ENCODE results near the gene S100PBP. TPM values are rescaled to one million over a fixed set of nuclear protein-coding genes. Genes with fewer than 3 reads are reported as not detected.

The S100PBP gene
- total and polyA plus RNA-seq, 10 donors: 15.5 to 76.3 (median 52.0) TPM

- Histone ChIP-seq H3K36me3 (peaks cover 4 to 98% (median 39%) of the 10 kb centered on the region in 6 donors), H3K9me3 (no peaks in the 10 kb centered on the region), H3K27ac (no peak overlapping the region), H3K4me1 (peaks cover 0 to 14% (median 5%) of the 10 kb centered on the region in 6 donors), H3K4me3 (no peak overlapping the region), H3K27me3 (replicated peaks in 1 of 7) (no peaks in the 10 kb centered on the region)
- intact Hi-C loops (cut with DNase I; ENCODE audit: low total_unique reads): no loop called here
- TF ChIP-seq POLR2AphosphoS5 (IDR thresholded peaks at IDR 0.05) (no peak), POLR2A (IDR thresholded peaks at IDR 0.05) (no peak), CTCF (IDR thresholded peaks at IDR 0.05 in 8 of 11, conservative IDR thresholded peaks at IDR 0.05 in 3 of 11) (no peak)
- no peak for DNase-seq
These were observed 43.1 kb downstream of the S100PBP start for GRCh38 chr1:32860566-32860965.

GRCh38 chr1:32861904-32862695, 44.6 kb downstream of the S100PBP start:
- no peak overlapping the region for H3K27ac ChIP-seq
- DNase-seq: no peak
- peaks cover 0 to 14% (median 5%) of the 10 kb centered on the region in 6 donors for H3K4me1 ChIP-seq
- H3K36me3 ChIP-seq: peaks cover 0 to 83% (median 24%) of the 10 kb centered on the region in 6 donors
- no peak for TF ChIP-seq CTCF (IDR thresholded peaks at IDR 0.05 in 8 of 11, conservative IDR thresholded peaks at IDR 0.05 in 3 of 11)
- TF ChIP-seq POLR2A (IDR thresholded peaks at IDR 0.05): no peak
- TF ChIP-seq POLR2AphosphoS5 (IDR thresholded peaks at IDR 0.05): no peak
- no peak overlapping the region for H3K4me3 ChIP-seq
- H3K27me3 ChIP-seq (replicated peaks in 1 of 7): no peaks in the 10 kb centered on the region
- intact Hi-C loops (cut with DNase I; ENCODE audit: low total_unique reads): no loop called here
- H3K9me3 ChIP-seq: no peaks in the 10 kb centered on the region
- WGBS, 5 donors: 67 to 94% (median 85%) methylated on average over 3 of the region's 3 CpGs

GRCh38 chr1:32863218-32863880, 45.9 kb downstream of the S100PBP start:
- H3K27ac ChIP-seq: no peak overlapping the region
- WGBS, 5 donors: 95 to 99% (median 97%) methylated on average over 4 of the region's 4 CpGs
- intact Hi-C loops (cut with DNase I; ENCODE audit: low total_unique reads): no loop called here
- TF ChIP-seq POLR2AphosphoS5 (IDR thresholded peaks at IDR 0.05): no peak
- TF ChIP-seq POLR2A (IDR thresholded peaks at IDR 0.05): no peak
- TF ChIP-seq CTCF (IDR thresholded peaks at IDR 0.05 in 8 of 11, conservative IDR thresholded peaks at IDR 0.05 in 3 of 11): no peak
- no peak overlapping the region for H3K4me3 ChIP-seq
- no peaks in the 10 kb centered on the region for H3K27me3 ChIP-seq (replicated peaks in 1 of 7)
- no peak for DNase-seq
- peaks cover 0 to 78% (median 17%) of the 10 kb centered on the region in 6 donors for H3K36me3 ChIP-seq
- peaks cover 0 to 14% (median 5%) of the 10 kb centered on the region in 6 donors for H3K4me1 ChIP-seq
- H3K9me3 ChIP-seq: no peaks in the 10 kb centered on the region

GRCh38 chr1:32863881-32864245, 46.4 kb downstream of the S100PBP start:
- no peak for DNase-seq
- H3K36me3 ChIP-seq: peaks cover 0 to 73% (median 15%) of the 10 kb centered on the region in 6 donors
- H3K27ac ChIP-seq: no peak overlapping the region
- TF ChIP-seq POLR2A (IDR thresholded peaks at IDR 0.05) (no peak), CTCF (IDR thresholded peaks at IDR 0.05 in 8 of 11, conservative IDR thresholded peaks at IDR 0.05 in 3 of 11) (no peak), POLR2AphosphoS5 (IDR thresholded peaks at IDR 0.05) (no peak)
- H3K4me1 ChIP-seq: peaks cover 0 to 14% (median 5%) of the 10 kb centered on the region in 6 donors
- intact Hi-C loops (cut with DNase I; ENCODE audit: low total_unique reads): no loop called here
- no peaks in the 10 kb centered on the region for H3K9me3 ChIP-seq
- H3K4me3 ChIP-seq: no peak overlapping the region
- H3K27me3 ChIP-seq (replicated peaks in 1 of 7): no peaks in the 10 kb centered on the region
- 96 to 100% (median 100%) methylated on average over 1 of the region's 1 CpG for WGBS, 5 donors
